SK-N-SH (cell line): ENCODE measurements around the gene ACOXL. TPM values are rescaled to one million over a fixed set of nuclear protein-coding genes. Genes with fewer than 3 reads are reported as not detected.

Experiments
- CTCF ChIA-PET: fragments of 300-600, 350-600 bp; formaldehyde crosslinking; extraction: SDS; loops from one replicate; lab custom pipeline; 2021; lab: Yijun Ruan, JAX
- POLR2A ChIA-PET: fragments of 350-600 bp; sonication (Branson Sonifier 250); formaldehyde crosslinking; extraction: SDS; loops from one replicate; lab custom pipeline; 2020; ENCODE audit warnings: antibody characterized with exemption, inconsistent platforms; lab: Yijun Ruan, JAX
- DNase-seq: peaks from one replicate; pipeline ENCODE4 v3.0.0; 2012
- H2AFZ ChIP-seq: fragments of 200-600 bp; sonication (generic); 2 replicates; pipeline ENCODE4 v1.8.1; 2016; ENCODE audit warnings: antibody characterized with exemption, mild to moderate bottlenecking, low read depth
- H3F3A ChIP-seq: fragments of 200-600 bp; sonication (generic); replicated peaks from 2 replicates; pipeline ENCODE3; 2016; ENCODE audit warnings: antibody characterized with exemption, mild to moderate bottlenecking; ENCODE audit not compliant: insufficient read depth
- H3K27ac ChIP-seq, 2 experiments: fragments of 200-500 bp in 1 of 2; fragments of 200-600 bp in 1 of 2; sonication (Bioruptor generic) in 1 of 2; sonication (generic), shearing (Covaris generic) in 1 of 2; 2 replicates each; pipeline versions ENCODE4 v1.5.1 to v1.6.1; 2014 to 2016; ENCODE audit warnings: low read depth in 2 of 2, inconsistent platforms in 1 of 2, low read length in 1 of 2, mild to moderate bottlenecking in 1 of 2, mixed read lengths in 1 of 2
- H3K27me3 ChIP-seq: fragments of 200-600 bp; sonication (generic), shearing (Covaris generic); 2 replicates; pipeline ENCODE4 v1.6.1; 2016; ENCODE audit warnings: mixed run types; ENCODE audit not compliant: insufficient read depth
- H3K36me3 ChIP-seq, 2 experiments: fragments of 200-500 bp in 1 of 2; fragments of 200-600 bp in 1 of 2; sonication (Bioruptor generic) in 1 of 2; sonication (generic) in 1 of 2; replicated peaks in 1 of 2; 2 replicates each; pipeline versions ENCODE3 to v1.5.1; 2014 to 2016; ENCODE audit warnings: low read length in 1 of 2, mild to moderate bottlenecking in 1 of 2; ENCODE audit not compliant: insufficient read depth in 2 of 2, control insufficient read depth in 1 of 2
- H3K4me1 ChIP-seq, 2 experiments: fragments of 200-500 bp in 1 of 2; fragments of 200-600 bp in 1 of 2; sonication (Bioruptor generic) in 1 of 2; sonication (generic), shearing (Covaris generic) in 1 of 2; 2 replicates each; pipeline versions ENCODE4 v1.5.1 to v1.6.1; 2014 to 2016; ENCODE audit warnings: low read depth in 1 of 2, low read length in 1 of 2, mixed run types in 1 of 2; ENCODE audit not compliant: insufficient read depth in 2 of 2, control insufficient read depth in 1 of 2
- H3K4me2 ChIP-seq: fragments of 200-600 bp; sonication (generic), shearing (Covaris generic); 2 replicates; pipeline ENCODE4 v1.6.1; 2017; ENCODE audit warnings: mixed run types
- H3K4me3 ChIP-seq, 2 experiments: fragments of 200-500 bp in 1 of 2; fragments of 200-600 bp in 1 of 2; sonication (Bioruptor generic) in 1 of 2; sonication (generic), shearing (Covaris generic) in 1 of 2; 2 replicates each; pipeline versions ENCODE4 v1.5.1 to v1.8.1; 2014 to 2016; ENCODE audit warnings: low read depth in 2 of 2, inconsistent platforms in 1 of 2, low read length in 1 of 2, mild to moderate bottlenecking in 1 of 2, mixed read lengths in 1 of 2, moderate library complexity in 1 of 2
- H3K79me2 ChIP-seq: fragments of 200-600 bp; sonication (generic); 2 replicates; pipeline ENCODE4 v1.8.1; 2017; ENCODE audit warnings: mild to moderate bottlenecking; ENCODE audit not compliant: insufficient read depth
- H3K9ac ChIP-seq: fragments of 200-600 bp; sonication (generic); 2 replicates; pipeline ENCODE4 v1.6.1; 2017; ENCODE audit warnings: mixed run types
- H3K9me2 ChIP-seq: fragments of 200-600 bp; sonication (generic); 2 replicates; pipeline ENCODE4 v1.6.1; 2017; ENCODE audit warnings: mixed run types
- H3K9me3 ChIP-seq: fragments of 200-600 bp; sonication (generic); 2 replicates; pipeline ENCODE4 v1.6.1; 2017; ENCODE audit warnings: mixed run types, mild to moderate bottlenecking, moderate library complexity
- H4K20me1 ChIP-seq: fragments of 200-600 bp; sonication (generic); 2 replicates; pipeline ENCODE4 v1.6.1; 2017; ENCODE audit warnings: mild to moderate bottlenecking, mixed run types; ENCODE audit not compliant: insufficient read depth
- CHD2 ChIP-seq: fragments of 150-350 bp; IDR thresholded peaks from 2 replicates; pipeline ENCODE4 v1.6.1; 2018; ENCODE audit warnings: low read length; ENCODE audit not compliant: partially characterized antibody
- ELF1 ChIP-seq: IDR thresholded peaks from 2 replicates; pipeline ENCODE4 v1.4.0; 2012
- EZH2phosphoT487 ChIP-seq: fragments of 200-600 bp; sonication (generic); IDR thresholded peaks from 2 replicates; pipeline ENCODE4 v1.6.1; 2017; ENCODE audit warnings: low read depth, mixed run types, mild to moderate bottlenecking, antibody characterized with exemption, moderate library complexity, borderline replicate concordance
- FOSL2 ChIP-seq: IDR thresholded peaks from 2 replicates; pipeline ENCODE4 v1.4.0; 2012; ENCODE audit warnings: low read depth, mild to moderate bottlenecking, moderate library complexity, borderline replicate concordance
- FOXM1 ChIP-seq: IDR thresholded peaks from 2 replicates; pipeline ENCODE4 v1.4.0; 2012; ENCODE audit warnings: low read depth, mild to moderate bottlenecking
- JUND ChIP-seq: IDR thresholded peaks from 2 replicates; pipeline ENCODE4 v1.4.0; 2012
- MEF2A ChIP-seq: IDR thresholded peaks from 2 replicates; pipeline ENCODE4 v1.4.0; 2012; ENCODE audit warnings: low read depth, borderline replicate concordance
- MXI1 ChIP-seq: IDR thresholded peaks from 2 replicates; pipeline ENCODE4 v1.6.1; 2012; ENCODE audit warnings: mild to moderate bottlenecking, low read depth, low read length, improper control_type of control experiment
- NFIC ChIP-seq: IDR thresholded peaks from 2 replicates; pipeline ENCODE4 v1.4.0; 2012; ENCODE audit warnings: borderline replicate concordance
- NRF1 ChIP-seq: IDR thresholded peaks from 2 replicates; pipeline ENCODE4 v1.6.1; 2012; ENCODE audit warnings: low read depth, mild to moderate bottlenecking, low read length
- REST ChIP-seq: IDR thresholded peaks from 2 replicates; pipeline ENCODE4 v1.6.1; 2012; ENCODE audit warnings: mild to moderate bottlenecking, low read depth, low read length, moderate library complexity
- SIN3A ChIP-seq: IDR thresholded peaks from 2 replicates; pipeline ENCODE4 v1.6.1; 2012; ENCODE audit warnings: low read depth, mild to moderate bottlenecking, low read length, moderate library complexity, borderline replicate concordance
- TAF1 ChIP-seq: IDR thresholded peaks from 2 replicates; pipeline ENCODE4 v1.6.1; 2012; ENCODE audit warnings: low read depth, mild to moderate bottlenecking, low read length, moderate library complexity, borderline replicate concordance
- USF1 ChIP-seq: IDR thresholded peaks from 2 replicates; pipeline ENCODE4 v1.4.0; 2012; ENCODE audit warnings: low read depth, borderline replicate concordance
- YY1 ChIP-seq: IDR thresholded peaks from 2 replicates; pipeline ENCODE4 v1.4.0; 2012; ENCODE audit warnings: low read depth, mild to moderate bottlenecking
- WGBS: methylation state at CpG from one replicate; pipeline ENCODE4 v1.1.6; 2017; ENCODE audit warnings: low lambda C conversion rate; 5-methylcytosine and 5-hydroxymethylcytosine counted together
- polyA plus RNA-seq, 3 experiments: library from polyadenylated mRNA; depleted of rRNA; stranded (reverse); fragments of >200 nt; gene quantifications; 2 replicates each; pipeline ENCODE4 v1.2.3, GENCODE V29; 2012
- TF ChIP-seq, protein P1 (sequence below): IDR thresholded peaks from 2 replicates; pipeline ENCODE4 v1.4.0; 2012; ENCODE audit warnings: low read depth, borderline replicate concordance
- TF ChIP-seq, protein P2 (sequence below): fragments of 150-350 bp; IDR thresholded peaks from 2 replicates; pipeline ENCODE4 v1.6.1; 2016; ENCODE audit warnings: mild to moderate bottlenecking, low read depth, low read length

The ACOXL gene
- polyA plus RNA-seq, 1 of the 3 experiments (the other 2 are of a cell fraction): not detected

DNA sequence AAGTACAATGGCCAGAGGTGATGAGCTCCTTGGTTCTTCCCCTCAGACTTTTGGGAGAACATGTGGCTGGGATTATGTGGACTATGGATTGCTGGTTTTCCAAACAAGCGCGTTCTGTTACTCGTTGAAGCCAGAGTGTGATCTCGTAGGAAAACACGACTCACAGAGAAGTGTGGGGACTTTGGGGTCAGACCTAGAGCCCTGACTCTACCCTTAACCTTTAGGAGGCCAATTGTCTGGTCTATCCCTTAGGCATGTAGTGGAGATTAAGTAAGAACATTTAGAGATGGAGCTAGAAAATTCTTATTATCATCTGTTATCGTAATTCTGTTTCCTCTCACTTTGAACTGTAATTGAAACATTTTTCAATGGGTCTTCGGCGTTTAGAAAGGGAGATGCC lies 424.2 kb downstream of the ACOXL start (continued):
- no peak for TF ChIP-seq USF1

- Histone ChIP-seq H3K9ac (no peak overlapping the region), H2AFZ (no peak overlapping the region), H3K79me2 (no peaks in the 10 kb centered on the region), H3K27ac (no peak overlapping the region; a peak in 1 of 4 replicates), H3K27me3 (no peaks in the 10 kb centered on the region), H3K9me3 (no peaks in the 10 kb centered on the region), H3K4me2 (no peak overlapping the region), H3K36me3 (peaks cover 4 to 34% of the 10 kb centered on the region in 2 experiments), H3K9me2 (no peaks in the 10 kb centered on the region), H3F3A (peaks cover 4% of the 10 kb centered on the region), H3K4me3 (no peak overlapping the region), H3K4me1 (peaks cover 24 to 48% of the 10 kb centered on the region in 2 experiments), H4K20me1 (peaks cover 6% of the 10 kb centered on the region; the same call in 1 of the 2 replicates)
- WGBS: 91% methylated on average over 5 of the region's 5 CpGs
- no peak for DNase-seq
- POLR2A ChIA-PET: no interaction called here
- TF ChIP-seq EZH2phosphoT487 (no peak), SIN3A (no peak)
- CTCF ChIA-PET: no interaction called here
Measured at GRCh38 chr2:111157071-111157661, 424.8 kb downstream of the ACOXL start.

DNA sequence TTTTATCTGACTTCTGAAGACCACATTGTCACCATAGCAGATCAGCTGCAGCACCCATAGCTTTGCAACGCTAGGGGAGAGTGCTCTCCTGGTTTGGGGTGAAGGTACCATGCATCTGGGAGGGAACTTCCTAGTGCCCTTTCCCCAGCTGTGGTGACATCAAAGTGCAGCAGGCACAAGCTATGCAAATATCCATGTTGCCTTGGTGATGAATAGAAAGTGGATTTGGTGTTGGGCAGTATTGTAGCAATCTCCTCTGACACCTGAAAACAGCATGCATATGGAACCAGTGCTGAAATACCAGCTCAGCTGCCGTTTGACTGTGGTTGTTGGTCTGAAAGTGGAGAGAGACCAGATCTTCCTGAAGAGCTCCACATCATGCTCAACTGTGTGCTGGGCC lies 425.4 kb downstream of the ACOXL start:
- Histone ChIP-seq H3K27ac (no peak overlapping the region), H3K36me3 (peaks cover 4 to 32% of the 10 kb centered on the region in 2 experiments), H2AFZ (no peak overlapping the region), H3F3A (peaks cover 4% of the 10 kb centered on the region), H3K79me2 (no peaks in the 10 kb centered on the region), H4K20me1 (peaks cover 6% of the 10 kb centered on the region; the same call in 1 of the 2 replicates), H3K9me3 (no peaks in the 10 kb centered on the region), H3K9me2 (no peaks in the 10 kb centered on the region), H3K9ac (no peak overlapping the region), H3K27me3 (no peaks in the 10 kb centered on the region), H3K4me2 (no peak overlapping the region), H3K4me3 (no peak overlapping the region), H3K4me1 (peaks cover 24 to 52% of the 10 kb centered on the region in 2 experiments)
- WGBS: 87% methylated on average over 2 of the region's 2 CpGs
- DNase-seq: no peak
- CTCF ChIA-PET: no interaction called here
- POLR2A ChIA-PET: no interaction called here
- TF ChIP-seq NRF1 (no peak), TAF1 (no peak), CHD2 (no peak), EZH2phosphoT487 (no peak), YY1 (no peak), MEF2A (no peak), FOSL2 (no peak), REST (no peak), MXI1 (no peak), ELF1 (no peak), FOXM1 (no peak), NFIC (no peak), JUND (no peak)
- TF ChIP-seq, protein P1, sequence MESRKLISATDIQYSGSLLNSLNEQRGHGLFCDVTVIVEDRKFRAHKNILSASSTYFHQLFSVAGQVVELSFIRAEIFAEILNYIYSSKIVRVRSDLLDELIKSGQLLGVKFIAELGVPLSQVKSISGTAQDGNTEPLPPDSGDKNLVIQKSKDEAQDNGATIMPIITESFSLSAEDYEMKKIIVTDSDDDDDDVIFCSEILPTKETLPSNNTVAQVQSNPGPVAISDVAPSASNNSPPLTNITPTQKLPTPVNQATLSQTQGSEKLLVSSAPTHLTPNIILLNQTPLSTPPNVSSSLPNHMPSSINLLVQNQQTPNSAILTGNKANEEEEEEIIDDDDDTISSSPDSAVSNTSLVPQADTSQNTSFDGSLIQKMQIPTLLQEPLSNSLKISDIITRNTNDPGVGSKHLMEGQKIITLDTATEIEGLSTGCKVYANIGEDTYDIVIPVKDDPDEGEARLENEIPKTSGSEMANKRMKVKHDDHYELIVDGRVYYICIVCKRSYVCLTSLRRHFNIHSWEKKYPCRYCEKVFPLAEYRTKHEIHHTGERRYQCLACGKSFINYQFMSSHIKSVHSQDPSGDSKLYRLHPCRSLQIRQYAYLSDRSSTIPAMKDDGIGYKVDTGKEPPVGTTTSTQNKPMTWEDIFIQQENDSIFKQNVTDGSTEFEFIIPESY: no peak
- TF ChIP-seq, protein P2, sequence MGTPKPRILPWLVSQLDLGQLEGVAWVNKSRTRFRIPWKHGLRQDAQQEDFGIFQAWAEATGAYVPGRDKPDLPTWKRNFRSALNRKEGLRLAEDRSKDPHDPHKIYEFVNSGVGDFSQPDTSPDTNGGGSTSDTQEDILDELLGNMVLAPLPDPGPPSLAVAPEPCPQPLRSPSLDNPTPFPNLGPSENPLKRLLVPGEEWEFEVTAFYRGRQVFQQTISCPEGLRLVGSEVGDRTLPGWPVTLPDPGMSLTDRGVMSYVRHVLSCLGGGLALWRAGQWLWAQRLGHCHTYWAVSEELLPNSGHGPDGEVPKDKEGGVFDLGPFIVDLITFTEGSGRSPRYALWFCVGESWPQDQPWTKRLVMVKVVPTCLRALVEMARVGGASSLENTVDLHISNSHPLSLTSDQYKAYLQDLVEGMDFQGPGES: no peak
